IPS-11a (cell line): ENCODE results near the gene POTEF.
"Not testable (repeated sequence)": the region's sequence is repeated elsewhere in the genome, so short reads cannot be mapped to it uniquely, and the experiment has no call there.

Experiments
- H3K4me3 ChIP-seq: one replicate; pipeline ENCODE4 v1.5.1; 2013; ENCODE audit warnings: low read depth, low read length, control low read depth

Gene POTEF

DNA sequence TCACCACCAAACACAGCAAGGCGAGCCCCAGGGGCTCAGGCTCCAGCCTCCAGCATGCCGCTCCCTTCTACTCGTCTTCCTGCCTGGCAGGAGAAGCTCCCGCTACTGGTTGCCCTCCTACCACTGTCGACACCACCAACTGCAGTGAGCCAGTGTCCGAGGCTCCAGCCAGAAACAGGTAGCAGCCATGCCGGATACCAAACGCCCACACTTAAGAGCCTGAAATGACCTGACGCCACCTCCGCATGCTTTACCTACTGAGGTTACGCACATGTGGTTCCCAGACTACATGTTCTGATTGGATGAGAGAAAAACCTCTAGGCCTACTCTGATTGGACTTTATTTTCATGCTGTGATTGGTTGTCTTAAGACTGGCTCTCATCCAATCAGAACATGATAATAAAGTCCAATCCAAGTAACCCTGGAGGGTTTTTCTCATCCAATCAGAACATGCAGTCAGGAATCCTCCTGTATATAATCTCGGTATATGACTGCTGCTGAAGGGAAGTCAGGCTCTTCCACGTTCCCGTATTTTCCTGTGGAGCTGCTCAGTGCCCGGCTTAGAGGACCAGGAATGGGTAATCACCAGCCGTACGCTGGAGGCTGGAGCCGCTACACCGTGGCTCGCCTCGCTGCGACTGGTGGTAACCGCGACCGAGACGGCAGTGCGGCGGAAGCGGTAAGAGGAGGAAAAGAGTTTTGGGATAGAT lies at the start of gene POTEF:
Gene POTEF (minus strand): TSS at position 103 of the 710 bp plus-strand sequence. CDS start 8,707 bp downstream, outside the sequence.
- H3K4me3 ChIP-seq, result not testable (repeated sequence)

DNA sequence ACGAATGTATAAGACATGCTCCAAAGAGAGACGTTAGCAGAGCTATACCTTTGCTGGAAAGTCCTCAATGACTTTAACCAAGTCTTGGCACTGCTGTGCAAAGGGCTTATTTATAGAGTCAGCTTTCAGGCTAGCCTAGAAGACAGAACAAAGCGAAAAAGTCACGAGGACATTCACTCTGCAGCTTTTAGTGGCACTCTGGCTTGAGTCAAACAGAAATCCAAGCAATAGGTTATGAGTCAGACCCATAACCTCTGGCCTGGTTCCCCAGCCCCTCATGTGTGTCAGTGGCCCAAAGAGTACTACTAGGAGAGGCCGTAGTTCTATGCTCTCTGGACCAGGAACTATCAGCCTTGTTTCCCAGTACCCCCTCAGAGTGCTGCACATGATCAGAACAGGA lies 45.8 kb upstream of the POTEF start:
- H3K4me3 ChIP-seq, result not testable (repeated sequence)

DNA sequence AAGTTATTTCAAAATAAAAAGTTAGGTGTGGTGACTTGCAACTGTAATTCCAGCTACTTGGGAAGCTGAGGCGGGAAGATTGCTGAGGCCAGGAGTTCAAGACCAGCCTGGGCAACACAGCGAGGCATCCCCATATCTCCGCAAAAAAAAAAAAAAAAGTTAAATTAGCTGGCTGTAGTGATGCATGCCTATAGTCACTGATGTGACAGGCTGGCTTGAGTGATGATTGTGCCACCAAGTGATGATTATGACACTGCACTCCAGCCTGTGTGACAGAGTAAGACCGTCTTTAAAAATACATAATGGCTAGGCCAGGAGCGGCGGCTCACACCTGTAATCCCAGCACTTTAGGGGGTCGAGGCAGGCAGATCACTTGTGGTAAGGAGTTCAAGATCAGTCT lies 40.9 kb upstream of the POTEF start:
- no peak overlapping the region for H3K4me3 ChIP-seq

DNA sequence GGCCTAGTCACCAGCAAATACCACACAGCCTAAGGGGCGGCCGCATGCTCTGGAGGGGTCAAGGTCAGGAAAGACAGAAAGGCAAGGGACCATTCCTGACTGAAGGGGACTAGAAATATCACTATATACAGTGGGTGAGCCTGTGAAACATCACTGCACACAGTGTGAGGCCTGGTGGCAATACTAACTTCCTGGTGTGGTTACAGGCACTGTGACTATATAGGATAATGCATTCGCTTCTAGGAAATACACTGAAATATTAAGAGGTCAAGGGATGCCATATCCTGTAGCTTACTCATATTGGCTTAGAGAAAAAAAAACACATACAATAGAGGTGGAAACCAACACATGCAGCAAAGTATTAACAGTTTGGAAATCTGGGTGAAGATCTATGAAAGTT lies 40.1 kb upstream of the POTEF start:
- not testable (repeated sequence) for H3K4me3 ChIP-seq

DNA sequence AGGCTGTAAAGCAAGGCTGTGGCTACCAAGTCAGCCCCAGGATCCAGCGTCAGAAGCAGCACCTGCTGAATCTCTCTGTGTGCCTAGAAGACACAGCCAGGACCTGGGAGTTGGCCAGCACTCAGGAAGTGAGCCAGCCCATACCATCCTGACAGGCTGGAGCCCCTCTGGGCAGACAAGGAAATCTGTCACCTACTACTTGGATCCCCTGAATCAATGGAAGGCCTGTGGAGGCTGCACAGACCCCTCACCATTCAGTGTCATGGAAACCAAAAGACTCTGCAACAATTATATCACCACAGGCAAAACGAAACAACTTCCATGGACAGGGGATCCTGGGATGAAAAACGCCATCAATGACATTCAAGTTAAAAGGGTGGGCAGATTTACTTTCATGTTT lies 37.6 kb upstream of the POTEF start:
- not testable (repeated sequence) for H3K4me3 ChIP-seq

DNA sequence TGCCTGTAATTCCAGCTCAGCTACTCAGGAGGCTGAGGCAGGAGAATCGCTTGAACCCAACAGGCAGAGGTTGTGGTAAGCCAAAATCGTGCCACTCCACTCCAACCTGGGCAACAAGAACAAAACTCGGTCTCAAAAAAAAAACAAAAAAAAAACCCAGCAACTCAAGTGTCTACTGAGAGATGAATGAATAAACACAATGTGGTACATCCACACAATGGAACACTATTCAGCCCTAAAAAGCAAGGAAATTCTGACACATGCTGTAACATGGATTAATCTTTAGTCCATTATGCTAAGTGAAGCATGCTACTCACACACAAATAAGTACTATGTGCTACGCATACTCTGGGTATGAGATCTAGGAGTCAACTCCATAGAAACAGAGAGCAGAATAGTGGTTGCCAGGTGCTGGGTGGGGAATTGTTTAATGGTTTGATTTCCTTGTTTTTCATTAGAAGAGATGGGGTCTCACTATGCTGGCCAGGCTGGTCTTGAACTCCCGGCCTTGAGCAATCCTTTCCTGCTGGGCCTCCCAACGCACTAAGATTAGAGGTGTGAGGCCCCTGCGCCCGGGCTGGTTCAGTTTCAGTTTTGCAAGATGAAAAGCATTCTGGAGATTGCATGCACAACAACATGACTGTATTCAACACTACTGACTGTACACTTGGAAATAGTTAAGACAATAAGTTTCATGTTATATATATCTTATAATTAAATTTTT lies 36.4 kb upstream of the POTEF start:
- H3K4me3 ChIP-seq, result no peak overlapping the region

DNA sequence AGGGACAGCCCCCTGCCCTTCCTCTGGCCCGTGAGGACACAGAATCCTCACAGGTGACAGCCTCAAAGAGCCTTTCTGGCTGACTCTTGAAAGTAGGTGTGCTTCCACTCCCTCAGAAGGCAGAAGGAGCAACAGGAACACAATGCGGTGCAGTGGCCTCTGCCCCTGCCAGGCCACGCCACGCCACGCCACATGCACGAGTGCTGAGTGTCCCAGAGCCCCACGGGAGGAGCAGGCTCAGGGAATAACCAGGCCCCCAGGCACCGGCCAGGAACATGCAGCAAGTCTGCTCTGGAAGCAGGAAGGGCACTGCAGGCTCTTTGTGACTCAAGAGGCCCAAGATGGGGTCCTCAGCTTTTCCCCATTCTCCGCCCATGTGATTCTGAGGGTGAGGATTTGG lies 33.9 kb upstream of the POTEF start:
- no peak overlapping the region for H3K4me3 ChIP-seq

DNA sequence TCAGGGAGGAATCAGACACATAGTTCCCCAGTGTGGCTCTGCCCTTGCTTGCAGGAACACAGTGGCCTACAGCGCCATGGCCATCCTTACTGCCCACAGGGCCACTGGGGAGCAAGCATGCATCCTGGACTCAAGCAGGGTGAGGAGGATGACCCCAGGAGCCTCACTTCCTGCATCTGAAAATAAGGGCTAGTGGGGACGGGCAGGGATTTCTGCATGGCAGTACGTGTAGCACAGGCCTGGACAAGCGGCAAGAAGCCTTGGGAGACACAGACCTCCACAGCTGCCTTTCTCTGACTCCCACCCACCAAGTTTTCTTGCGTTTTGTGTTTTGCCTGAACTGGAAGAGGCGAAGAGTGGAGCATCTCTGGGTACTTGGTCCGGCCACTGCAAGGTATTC lies 33.5 kb upstream of the POTEF start:
- H3K4me3 ChIP-seq, result not testable (repeated sequence)

DNA sequence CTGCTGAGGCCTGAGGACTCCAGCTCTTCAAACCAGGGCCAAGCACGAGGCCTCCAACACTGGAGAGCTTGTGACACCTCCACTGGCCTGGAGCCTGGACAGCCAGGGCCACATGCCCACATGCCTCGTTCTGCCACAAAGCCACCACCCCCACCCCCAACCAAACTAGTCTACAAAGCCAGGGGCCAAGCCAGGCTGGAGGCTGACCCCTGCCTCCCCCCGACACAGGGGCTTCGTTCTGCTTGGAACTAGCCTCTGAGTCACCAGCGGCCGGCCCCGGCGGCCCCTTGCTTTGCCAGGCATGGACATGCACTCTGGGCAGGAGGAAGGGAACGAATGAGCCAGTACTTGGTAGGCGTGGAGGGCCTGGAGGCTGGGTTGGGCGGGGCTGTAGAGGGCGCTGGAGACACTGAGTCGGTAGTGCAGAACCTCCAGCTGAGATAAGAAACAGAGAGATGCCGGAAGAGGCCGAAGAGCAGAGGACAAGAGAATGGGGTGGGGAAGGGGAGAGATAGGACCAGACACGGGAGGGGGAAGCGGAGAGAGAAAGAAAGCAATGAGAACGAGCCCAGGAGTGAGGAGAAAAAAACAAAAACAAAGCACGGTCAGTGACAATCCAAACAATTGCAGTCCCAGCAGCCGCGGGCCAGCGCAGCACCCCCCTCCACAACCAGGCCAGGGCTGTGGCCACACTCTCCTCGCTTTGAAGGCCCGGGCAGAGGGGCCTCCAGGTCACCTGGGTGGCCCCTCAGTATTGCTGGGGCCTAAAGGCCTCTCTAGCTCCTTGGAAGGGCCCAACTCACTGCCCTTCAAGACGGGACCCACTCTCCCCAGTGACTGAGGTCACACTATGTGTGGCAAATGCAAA lies 32.0 kb upstream of the POTEF start:
- H3K4me3 ChIP-seq, result not testable (repeated sequence)

DNA sequence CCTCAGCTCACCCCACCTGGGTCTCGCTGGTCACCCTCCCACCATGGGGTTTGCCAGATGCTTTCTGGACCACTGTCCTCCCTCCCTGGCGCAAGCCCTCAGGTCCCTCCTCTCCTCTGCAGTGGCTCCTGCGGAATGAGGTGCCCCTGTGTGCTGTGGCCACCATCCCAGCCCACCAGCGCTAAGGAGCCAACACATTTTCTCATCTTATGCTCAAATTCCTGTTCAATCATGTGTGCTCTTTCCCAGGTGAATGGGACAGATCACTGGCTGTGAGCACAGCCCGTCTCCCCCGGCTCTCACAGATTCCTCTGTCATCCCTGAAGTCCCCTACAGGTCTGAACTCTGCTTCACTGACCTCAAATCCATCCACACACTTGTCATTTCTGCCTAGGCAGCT lies 31.1 kb upstream of the POTEF start:
- H3K4me3 ChIP-seq, result no peak overlapping the region

DNA sequence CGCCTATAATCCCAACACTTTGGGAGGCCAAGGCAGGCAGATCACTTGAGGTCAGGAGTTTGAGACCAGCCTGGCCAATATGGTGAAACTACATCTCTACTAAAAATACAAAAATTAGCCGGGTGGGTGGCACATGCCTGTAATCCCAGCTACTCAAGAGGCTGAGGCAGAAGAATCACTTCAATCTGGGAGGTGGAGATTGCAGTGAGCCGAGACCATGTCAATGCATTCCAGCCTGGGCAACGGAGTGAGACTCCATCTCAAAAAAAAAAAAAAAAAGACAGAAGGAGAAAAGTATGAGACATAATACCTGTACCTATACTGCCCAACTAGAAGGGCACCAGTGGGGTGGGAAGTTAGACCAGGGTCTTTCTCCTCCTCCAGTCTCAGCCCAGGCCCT lies 30.4 kb upstream of the POTEF start:
- not testable (repeated sequence) for H3K4me3 ChIP-seq

DNA sequence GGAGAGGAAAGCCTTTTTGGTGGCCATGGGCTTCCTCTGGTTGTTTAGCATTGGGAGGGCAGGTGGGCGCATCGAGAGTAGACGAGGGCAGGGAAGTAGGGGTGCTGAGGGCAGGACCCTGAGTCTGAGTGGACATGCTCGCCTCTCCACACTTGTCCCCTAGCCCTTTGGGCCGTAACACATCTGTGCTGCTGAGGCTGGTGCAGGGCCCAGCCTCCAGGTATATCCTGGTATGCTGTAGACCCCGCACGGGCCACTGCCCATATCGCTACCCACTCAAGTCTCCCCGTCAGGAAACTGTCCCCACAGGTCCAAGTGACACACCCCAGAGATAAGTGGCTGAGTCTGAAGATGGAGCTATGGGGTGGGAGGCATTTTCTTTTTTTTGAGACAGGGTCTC lies 29.6 kb upstream of the POTEF start:
- H3K4me3 ChIP-seq, result no peak overlapping the region

DNA sequence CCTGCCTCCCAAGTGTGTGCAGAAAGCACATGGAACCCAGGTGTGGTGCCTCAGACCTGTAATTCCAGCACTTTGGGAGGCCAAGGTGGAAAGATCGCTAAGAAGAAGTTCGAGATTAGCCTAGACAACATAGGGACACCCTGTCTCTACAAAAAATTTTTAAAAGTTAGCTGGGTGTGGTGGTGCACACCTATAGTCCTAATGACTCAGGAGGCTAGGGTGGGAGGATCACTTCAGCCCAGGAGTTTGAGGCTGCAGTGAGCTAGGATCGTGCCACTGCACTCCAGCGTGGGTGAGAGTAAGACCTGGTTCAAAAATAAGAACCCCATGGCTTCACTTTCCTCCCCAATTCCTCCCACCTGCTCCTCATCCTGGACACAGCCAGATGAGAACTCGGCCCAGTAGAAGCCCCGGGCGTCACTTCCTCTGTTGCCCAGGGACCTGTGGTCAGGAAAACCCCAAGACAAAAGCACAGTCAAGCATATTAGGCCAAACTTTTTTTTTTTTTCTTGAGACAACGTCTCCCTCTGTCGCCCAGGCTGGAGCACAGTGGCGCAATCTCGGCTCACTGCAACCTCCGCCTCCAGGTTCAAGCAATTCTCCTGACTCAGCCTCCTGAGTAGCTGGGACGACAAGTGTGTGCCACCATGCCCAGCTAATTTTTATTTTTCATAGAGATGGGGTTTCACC lies 28.9 kb upstream of the POTEF start:
- not testable (repeated sequence) for H3K4me3 ChIP-seq

DNA sequence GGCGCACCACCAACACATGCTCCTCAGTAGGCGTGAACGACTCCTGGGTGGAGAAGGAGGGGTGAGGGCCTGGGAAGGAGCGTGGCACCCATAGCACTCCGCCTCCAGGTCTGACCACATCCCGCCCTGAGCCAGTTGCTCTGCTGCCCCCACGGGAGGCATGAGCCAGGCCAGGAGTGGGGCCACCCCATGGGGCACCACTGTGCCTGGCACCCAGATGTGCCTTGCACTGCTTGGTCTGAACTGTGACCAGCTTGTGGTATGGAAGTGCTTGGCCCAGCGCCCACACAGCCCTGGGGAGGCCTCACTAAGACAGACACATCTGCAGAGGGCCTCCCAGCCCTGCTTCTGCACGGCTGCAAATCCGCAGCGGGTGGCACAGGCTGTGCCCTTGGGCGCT lies 28.3 kb upstream of the POTEF start:
- H3K4me3 ChIP-seq, result not testable (repeated sequence)

DNA sequence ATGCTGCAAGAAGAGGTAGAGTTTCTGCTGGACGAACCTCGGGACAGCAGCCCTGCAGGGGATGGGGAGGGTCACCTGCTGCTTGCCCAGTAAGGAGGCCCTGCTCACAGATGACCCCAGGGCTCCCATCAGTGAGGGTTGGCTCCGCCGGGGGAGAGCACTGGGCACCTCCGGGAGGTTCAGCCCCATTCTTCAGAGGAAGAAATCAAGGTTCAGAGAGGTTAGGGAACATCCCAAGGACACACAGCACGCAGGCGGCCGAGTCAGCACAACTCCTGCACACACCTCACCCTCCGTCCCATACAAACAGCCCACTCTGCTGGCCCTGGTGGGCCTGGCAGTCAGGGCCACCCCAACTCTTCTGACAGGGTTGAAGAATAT lies 27.6 kb upstream of the POTEF start:
- no peak overlapping the region for H3K4me3 ChIP-seq

DNA sequence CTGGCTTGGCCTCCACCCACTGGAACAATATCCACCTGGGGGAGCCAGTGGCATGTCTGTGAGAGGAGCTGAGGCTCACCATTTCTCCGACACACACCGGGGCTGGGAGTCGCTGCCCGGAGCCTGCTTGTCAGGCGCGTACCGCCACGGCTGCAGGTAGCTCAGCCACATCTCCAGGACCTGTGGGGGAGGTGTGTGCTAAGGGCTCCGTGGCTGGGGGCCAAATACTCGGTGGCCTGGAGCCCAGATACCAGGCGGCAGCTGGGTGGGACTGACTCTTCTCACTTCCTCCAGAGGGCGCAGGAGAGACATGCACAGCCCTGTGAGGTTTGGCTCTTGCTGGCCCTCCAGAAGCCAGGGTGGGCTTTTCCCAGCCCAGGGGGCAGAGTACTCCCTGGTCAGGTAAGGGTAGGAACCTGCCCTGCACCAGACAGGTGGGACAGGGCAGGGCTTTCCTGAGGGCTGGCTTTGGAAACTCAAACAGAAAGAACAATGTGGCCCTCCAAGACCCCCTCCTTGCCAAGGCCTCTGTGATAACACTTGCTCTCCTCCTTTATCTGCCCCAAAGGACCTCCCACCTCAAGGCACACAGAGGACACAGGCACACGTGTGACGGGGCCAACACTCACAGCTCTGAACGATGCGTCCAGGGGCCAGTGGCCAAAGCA lies 27.1 kb upstream of the POTEF start:
- H3K4me3 ChIP-seq, result not testable (repeated sequence)

DNA sequence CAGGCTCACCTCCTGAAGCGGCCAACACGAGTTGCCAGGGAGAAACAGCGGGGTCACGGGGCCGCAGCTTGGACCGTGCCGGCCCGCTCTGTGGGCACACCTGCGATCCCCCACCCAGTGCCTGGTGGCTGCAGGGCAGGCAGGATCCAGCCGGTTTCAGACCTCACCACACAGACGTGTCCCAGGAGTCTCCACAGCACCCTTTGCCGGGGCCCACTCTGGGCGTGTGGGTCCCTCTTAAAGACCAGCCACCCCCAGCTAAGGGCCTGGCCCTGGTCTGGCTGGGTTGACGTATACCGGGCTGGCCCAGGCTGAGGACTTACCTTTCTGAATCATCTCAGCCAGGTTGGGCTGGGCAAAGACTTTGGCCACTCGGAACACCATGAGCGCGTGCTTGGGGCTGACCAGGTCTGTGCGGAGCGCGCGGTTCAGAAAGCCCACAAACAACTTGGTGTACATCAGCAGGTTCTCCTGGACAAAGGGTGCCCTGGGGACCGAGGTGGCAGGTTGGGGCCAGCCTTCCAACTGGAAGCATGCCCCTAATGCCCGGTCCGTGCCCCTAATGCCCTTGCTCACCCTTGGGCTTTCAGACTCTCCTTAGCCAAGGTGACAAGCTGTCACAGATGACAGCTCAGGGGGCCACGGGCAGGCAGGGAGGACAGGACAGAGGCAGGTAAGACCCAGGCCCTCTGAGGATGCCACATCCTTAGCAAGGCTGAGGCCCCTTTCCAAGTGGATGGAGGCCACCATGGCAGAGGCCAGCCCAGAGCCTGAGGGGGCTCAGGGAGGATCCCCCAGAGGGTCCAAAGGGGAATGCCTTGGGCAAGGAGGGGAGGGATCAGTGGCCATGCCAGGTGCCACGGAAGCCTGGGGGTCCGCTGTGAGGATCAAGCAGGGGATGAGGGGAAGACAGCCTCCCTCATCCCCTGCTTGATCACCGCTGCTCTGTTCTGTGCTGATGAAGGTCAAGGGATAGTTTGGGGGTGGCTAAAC lies 26.0 kb upstream of the POTEF start:
- H3K4me3 ChIP-seq, result no peak overlapping the region

DNA sequence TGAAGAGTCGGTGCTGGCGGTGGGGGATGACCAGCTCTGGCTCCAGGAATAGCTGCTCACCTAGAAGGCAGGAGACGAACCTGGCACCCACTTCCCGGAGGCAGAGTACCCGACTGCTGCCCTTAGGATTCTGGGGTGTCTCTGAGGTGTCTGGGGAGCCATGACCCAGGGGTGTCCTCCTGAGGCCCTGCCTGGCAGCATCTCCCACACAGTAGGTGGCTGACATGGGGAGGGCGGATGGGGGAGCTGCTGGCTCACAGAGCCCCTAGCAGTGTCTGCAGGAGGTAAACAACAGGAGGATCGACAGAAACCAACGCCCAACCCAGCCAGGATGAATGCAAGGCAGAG lies 25.4 kb upstream of the POTEF start:
- H3K4me3 ChIP-seq, result not testable (repeated sequence)

DNA sequence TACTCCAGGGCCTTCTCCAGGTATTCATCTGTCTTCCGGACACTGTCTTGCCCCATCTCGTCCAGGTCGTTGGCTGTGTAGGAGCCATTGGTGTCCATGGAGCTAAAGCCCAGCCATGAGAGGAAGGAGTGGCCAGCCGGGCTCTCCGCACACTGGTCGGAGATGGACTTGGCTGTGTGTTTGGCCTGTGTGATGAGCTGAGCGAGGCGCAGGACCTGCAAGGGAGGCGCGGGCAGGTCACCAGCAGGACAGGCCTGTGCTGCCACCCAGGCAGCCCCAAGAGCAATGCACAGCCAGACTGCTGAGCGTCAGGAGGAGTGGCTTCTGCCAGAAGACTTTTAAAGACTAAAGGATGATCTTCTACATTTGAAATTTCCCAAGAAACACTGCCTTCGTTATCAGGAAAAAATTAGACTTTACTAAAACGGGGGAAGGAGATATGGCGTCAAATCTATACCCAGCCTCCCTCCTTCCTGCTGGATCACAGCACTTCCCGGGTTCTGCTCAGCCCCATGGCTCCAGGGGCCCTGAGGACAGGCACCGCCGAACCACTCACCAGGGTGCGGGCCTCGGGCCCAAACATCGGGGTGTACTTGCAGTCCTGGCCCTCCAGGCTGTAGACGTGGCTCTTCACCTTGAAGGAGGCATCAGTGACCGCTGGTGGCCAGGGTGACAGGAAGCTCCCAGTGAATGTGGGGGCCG lies 24.9 kb upstream of the POTEF start:
- H3K4me3 ChIP-seq, result not testable (repeated sequence)
